A549 (cell line): ENCODE data around the gene DCDC2. TPM values are rescaled to one million over a fixed set of nuclear protein-coding genes. Genes with fewer than 3 reads are reported as not detected.

Experiments
- ATAC-seq, 2 experiments: fragments of 200-7000 bp in 1 of 2; fragments of >200 bp in 1 of 2; cut with Nextera tagmentation in 1 of 2; cut with Tn5 transposase in 1 of 2; 3 replicates each; pipeline versions ENCODE4 v1.8.0 to v1.9.1; 2018 to 2020; ENCODE audit warnings: mild to moderate bottlenecking in 1 of 2, moderate library complexity in 1 of 2
- CTCF ChIA-PET: fragments of 300-600 bp; sonication (Branson Sonifier 250); formaldehyde crosslinking; extraction: SDS; loops from one replicate; lab custom pipeline; 2021; ENCODE audit warnings: antibody characterized with exemption, inconsistent platforms; lab: Yijun Ruan, JAX
- POLR2A ChIA-PET: fragments of 350-600 bp; formaldehyde crosslinking; extraction: SDS; loops from one replicate; lab custom pipeline; 2021; ENCODE audit warnings: antibody characterized with exemption, inconsistent platforms; lab: Yijun Ruan, JAX
- DNase-seq, 2 experiments: peaks; one replicate each; pipeline versions ENCODE4 v3.0.0 to v3.0.0-alpha.2; 2011 to 2016; ENCODE audit warnings: low read depth in 1 of 2, low spot score in 1 of 2
- FAIRE-seq: peaks from 2 replicates; lab custom pipeline; 2011; peaks lifted over from hg19 to GRCh38; lab: Jason Lieb, UNC
- H3K27ac ChIP-seq, 2 experiments: fragments of >200 bp; sonication (Bioruptor Twin); formaldehyde crosslinking; 3 replicates each; pipeline ENCODE4 v1.5.1; 2016 to 2017
- H3K4me1 ChIP-seq: fragments of >200 bp; sonication (Bioruptor Twin); formaldehyde crosslinking; 3 replicates; pipeline ENCODE4 v1.6.1; 2016
- H3K4me2 ChIP-seq: fragments of >200 bp; sonication (Bioruptor Twin); formaldehyde crosslinking; 3 replicates; pipeline ENCODE4 v1.6.1; 2016
- H3K4me3 ChIP-seq: fragments of >200 bp; sonication (Bioruptor Twin); formaldehyde crosslinking; 3 replicates; pipeline ENCODE4 v1.5.1; 2016
- H3K9me3 ChIP-seq: fragments of >200 bp; sonication (Bioruptor Twin); formaldehyde crosslinking; 3 replicates; pipeline ENCODE4 v1.6.1; 2016
- ATOH8 ChIP-seq: fragments of 250-450 bp; sonication (Bioruptor Pico); IDR thresholded peaks from 2 replicates; pipeline ENCODE4 v1.5.0; 2020; ENCODE audit warnings: low read depth, mild to moderate bottlenecking, moderate library complexity
- BCL3 ChIP-seq: fragments of >200 bp; sonication (Bioruptor Twin); formaldehyde crosslinking; IDR thresholded peaks from 3 replicates; pipeline ENCODE4 v1.6.1; 2016
- CBX2 ChIP-seq: fragments of 200-600 bp; sonication (generic); IDR thresholded peaks from 2 replicates; pipeline ENCODE4 v1.6.1; 2016; ENCODE audit warnings: low read depth, mild to moderate bottlenecking, borderline replicate concordance
- CEBPB ChIP-seq, 2 experiments: fragments of >200 bp in 1 of 2; sonication (Bioruptor Twin) in 1 of 2; formaldehyde crosslinking in 1 of 2; IDR thresholded peaks; 2 replicates each; pipeline ENCODE4 v1.6.1; 2012 to 2016
- CTCF ChIP-seq: fragments of >200 bp; sonication (Bioruptor Twin); formaldehyde crosslinking; IDR thresholded peaks from 3 replicates; pipeline ENCODE4 v1.5.1; 2016
- E2F6 ChIP-seq: IDR thresholded peaks from 2 replicates; pipeline ENCODE4 v1.6.1; 2012; ENCODE audit warnings: low read depth, borderline replicate concordance
- EHF ChIP-seq: fragments of 250-450 bp; sonication (Bioruptor Pico); IDR thresholded peaks from 2 replicates; pipeline ENCODE4 v1.5.0; 2020; ENCODE audit warnings: mild to moderate bottlenecking
- EHMT2 ChIP-seq: fragments of 200-600 bp; sonication (generic); IDR thresholded peaks from 2 replicates; pipeline ENCODE4 v1.6.1; 2016; ENCODE audit warnings: antibody characterized with exemption, low read depth, mild to moderate bottlenecking, moderate library complexity
- EP300 ChIP-seq, 2 experiments: fragments of >200 bp; sonication (Bioruptor Twin); formaldehyde crosslinking; IDR thresholded peaks; 2 replicates in 1 of 2; 3 replicates in 1 of 2; pipeline ENCODE4 v1.6.1; 2016 to 2017
- HEYL ChIP-seq: fragments of 250-450 bp; sonication (Bioruptor Pico); IDR thresholded peaks from 2 replicates; pipeline ENCODE4 v1.8.0; 2021; ENCODE audit warnings: mild to moderate bottlenecking, moderate library complexity
- HMGXB4 ChIP-seq: fragments of 250-450 bp; sonication (Bioruptor Pico); IDR thresholded peaks from 2 replicates; pipeline ENCODE4 v1.5.0; 2021; ENCODE audit warnings: mild to moderate bottlenecking, moderate library complexity, borderline replicate concordance
- HOXB13 ChIP-seq: fragments of 250-450 bp; sonication (Bioruptor Pico); IDR thresholded peaks from 2 replicates; pipeline ENCODE4 v1.5.0; 2020; ENCODE audit warnings: low read depth, mild to moderate bottlenecking, moderate library complexity
- JUN ChIP-seq, 2 experiments: fragments of >200 bp; sonication (Bioruptor Twin); formaldehyde crosslinking; IDR thresholded peaks; 2 replicates in 1 of 2; 3 replicates in 1 of 2; pipeline ENCODE4 v1.6.1; 2016 to 2017
- JUNB ChIP-seq: fragments of >200 bp; sonication (Bioruptor Twin); formaldehyde crosslinking; IDR thresholded peaks from 2 replicates; pipeline ENCODE4 v1.6.1; 2016
- KDM1A ChIP-seq: fragments of 200-600 bp; sonication (generic); IDR thresholded peaks from 2 replicates; pipeline ENCODE4 v1.6.1; 2016; ENCODE audit warnings: low read depth, mild to moderate bottlenecking
- KDM5A ChIP-seq: fragments of 200-600 bp; sonication (generic); IDR thresholded peaks from 2 replicates; pipeline ENCODE4 v1.6.1; 2016; ENCODE audit warnings: antibody characterized with exemption, mild to moderate bottlenecking
- MAZ ChIP-seq: fragments of 150-350 bp; IDR thresholded peaks from 2 replicates; pipeline ENCODE4 v1.6.1; 2014; ENCODE audit warnings: antibody characterized with exemption, low read depth, low read length, borderline replicate concordance
- NPAS2 ChIP-seq: fragments of 250-450 bp; sonication (Bioruptor Pico); IDR thresholded peaks from 2 replicates; pipeline ENCODE4 v1.8.0; 2022; ENCODE audit warnings: mild to moderate bottlenecking, moderate library complexity, borderline replicate concordance
- NR3C1 ChIP-seq: fragments of >200 bp; sonication (Bioruptor Twin); formaldehyde crosslinking; IDR thresholded peaks from 3 replicates; pipeline ENCODE4 v1.6.1; 2017
- RAD21 ChIP-seq, 2 experiments: fragments of >200 bp in 1 of 2; sonication (Bioruptor Twin) in 1 of 2; formaldehyde crosslinking in 1 of 2; IDR thresholded peaks in 1 of 2; conservative IDR thresholded peaks in 1 of 2; 2 replicates in 1 of 2; 3 replicates in 1 of 2; pipeline ENCODE4 v1.6.1; 2012 to 2018; ENCODE audit warnings: inconsistent platforms in 1 of 2
- RARB ChIP-seq: fragments of 250-450 bp; sonication (Bioruptor Pico); IDR thresholded peaks from 2 replicates; pipeline ENCODE4 v1.8.0; 2021; ENCODE audit warnings: mild to moderate bottlenecking, moderate library complexity
- RCOR1 ChIP-seq: fragments of 150-350 bp; IDR thresholded peaks from 2 replicates; pipeline ENCODE4 v1.6.1; 2014; ENCODE audit warnings: antibody characterized with exemption, low read length, low read depth
- RFX5 ChIP-seq: fragments of 450-650 bp; IDR thresholded peaks from 2 replicates; pipeline ENCODE4 v1.7.1; 2014; ENCODE audit warnings: antibody characterized with exemption, mild to moderate bottlenecking, moderate library complexity
- TFCP2L1 ChIP-seq: fragments of 250-450 bp; sonication (Bioruptor Pico); IDR thresholded peaks from 2 replicates; pipeline ENCODE4 v1.5.0; 2021; ENCODE audit warnings: mild to moderate bottlenecking
- TP53 ChIP-seq: fragments of 250-450 bp; sonication (Bioruptor Pico); IDR thresholded peaks from 2 replicates; pipeline ENCODE4 v1.5.0; 2021; ENCODE audit warnings: mild to moderate bottlenecking, moderate library complexity
- USF2 ChIP-seq: fragments of 450-650 bp; IDR thresholded peaks from 2 replicates; pipeline ENCODE4 v1.6.1; 2014; ENCODE audit warnings: antibody characterized with exemption
- ZC3H11A ChIP-seq: fragments of 450-650 bp; IDR thresholded peaks from 2 replicates; pipeline ENCODE4 v1.6.1; 2014; ENCODE audit warnings: antibody characterized with exemption, mild to moderate bottlenecking
- ZNF302 ChIP-seq: fragments of 250-450 bp; sonication (Bioruptor Pico); IDR thresholded peaks from 2 replicates; pipeline ENCODE4 v1.9.0; 2021; ENCODE audit warnings: inconsistent platforms, mild to moderate bottlenecking, moderate library complexity
- ZSCAN20 ChIP-seq: fragments of 250-450 bp; sonication (Bioruptor Pico); IDR thresholded peaks from 2 replicates; pipeline ENCODE4 v1.8.0; 2022; ENCODE audit warnings: mild to moderate bottlenecking, moderate library complexity
- WGBS: methylation state at CpG from one replicate; pipeline ENCODE4 v1.1.6; 2017; ENCODE audit errors: missing lambda C conversion rate; 5-methylcytosine and 5-hydroxymethylcytosine counted together
- polyA plus RNA-seq, 4 experiments: library from polyadenylated mRNA; depleted of rRNA in 3 of 4; stranded (reverse); fragments of >200 nt; fragmentation: RNase III in 1 of 4; extraction: RNeasy Plus Mini Kit Qiagen cat#74134 plus additional on column Dnase treatment in 1 of 4; gene quantifications; 2 replicates in 3 of 4; 3 replicates in 1 of 4; pipeline ENCODE4 v1.2.3, GENCODE V29; 2011 to 2017

DCDC2 gene
- polyA plus RNA-seq, 2 of the 4 experiments (the other 2 are of a cell fraction), result 9.1 to 9.4 TPM

- no peak overlapping the region for H3K4me2 ChIP-seq
- DNase-seq, result no peak
- no peak for FAIRE-seq
- CTCF ChIA-PET, result no interaction called here
- H3K9me3 ChIP-seq, result no peaks in the 10 kb centered on the region
- H3K27ac ChIP-seq, result no peak overlapping the region
- H3K4me3 ChIP-seq, result no peak overlapping the region
- H3K4me1 ChIP-seq, result no peaks in the 10 kb centered on the region
- TF ChIP-seq CBX2, result no peak
- no peak for TF ChIP-seq TFCP2L1
- no peak for TF ChIP-seq HOXB13 (CRISPR knock-in tag)
- TF ChIP-seq RFX5, result no peak
- no peak for TF ChIP-seq EHF (CRISPR knock-in tag)
- no peak for TF ChIP-seq MAZ
- TF ChIP-seq EHMT2, result no peak
- no peak for TF ChIP-seq JUNB
- TF ChIP-seq CTCF, result no peak
- TF ChIP-seq E2F6, result no peak
- TF ChIP-seq ZSCAN20 (CRISPR knock-in tag), result no peak
- TF ChIP-seq KDM5A, result no peak
- TF ChIP-seq JUN (IDR thresholded peaks at IDR 0.05), result no peak
- no peak for TF ChIP-seq NPAS2
- TF ChIP-seq EP300 (IDR thresholded peaks at IDR 0.05), result no peak
- WGBS, result 20% methylated on average over 2 of the region's 2 CpGs
- POLR2A ChIA-PET, result no interaction called here
- ATAC-seq, result no peak
These were observed 218.8 kb downstream of the DCDC2 start for GRCh38 chr6:24139080-24139479.

GRCh38 chr6:24131751-24132150 is 226.1 kb downstream of the DCDC2 start:
- H3K4me1 ChIP-seq, result no peaks in the 10 kb centered on the region
- H3K9me3 ChIP-seq, result no peaks in the 10 kb centered on the region
- ATAC-seq, result no peak
- DNase-seq, result no peak
- FAIRE-seq, result no peak
- ChIA-PET POLR2A (no interaction called here), CTCF (no interaction called here)
- no peak overlapping the region for H3K27ac ChIP-seq
- no peak overlapping the region for H3K4me2 ChIP-seq
- no peak for TF ChIP-seq CEBPB (IDR thresholded peaks at IDR 0.05)
- no peak for TF ChIP-seq USF2
- TF ChIP-seq E2F6, result no peak
- TF ChIP-seq ATOH8, result no peak
- TF ChIP-seq NR3C1, result no peak
- no peak for TF ChIP-seq ZC3H11A
- TF ChIP-seq HMGXB4 (CRISPR knock-in tag), result no peak
- TF ChIP-seq TP53, result no peak
- no peak for TF ChIP-seq RARB (CRISPR knock-in tag)
- no peak for TF ChIP-seq RCOR1
- no peak for TF ChIP-seq EHF (CRISPR knock-in tag)
- no peak for TF ChIP-seq ZNF302 (CRISPR knock-in tag)
- TF ChIP-seq BCL3, result no peak
- TF ChIP-seq KDM1A, result no peak
- TF ChIP-seq HEYL (CRISPR knock-in tag), result no peak
- no peak for TF ChIP-seq RAD21 (conservative IDR thresholded peaks at IDR 0.05 in 1 of 2, IDR thresholded peaks at IDR 0.05 in 1 of 2)
- no peak overlapping the region for H3K4me3 ChIP-seq
- 6% methylated on average over 2 of the region's 2 CpGs for WGBS
